ENCODE measurements around the gene PFDN4. TPM values are rescaled to one million over a fixed set of nuclear protein-coding genes. Genes with fewer than 3 reads are reported as not detected.

PFDN4 gene
- total RNA-seq, 1 donor from 2014 or later: 45.7 TPM

DNA sequence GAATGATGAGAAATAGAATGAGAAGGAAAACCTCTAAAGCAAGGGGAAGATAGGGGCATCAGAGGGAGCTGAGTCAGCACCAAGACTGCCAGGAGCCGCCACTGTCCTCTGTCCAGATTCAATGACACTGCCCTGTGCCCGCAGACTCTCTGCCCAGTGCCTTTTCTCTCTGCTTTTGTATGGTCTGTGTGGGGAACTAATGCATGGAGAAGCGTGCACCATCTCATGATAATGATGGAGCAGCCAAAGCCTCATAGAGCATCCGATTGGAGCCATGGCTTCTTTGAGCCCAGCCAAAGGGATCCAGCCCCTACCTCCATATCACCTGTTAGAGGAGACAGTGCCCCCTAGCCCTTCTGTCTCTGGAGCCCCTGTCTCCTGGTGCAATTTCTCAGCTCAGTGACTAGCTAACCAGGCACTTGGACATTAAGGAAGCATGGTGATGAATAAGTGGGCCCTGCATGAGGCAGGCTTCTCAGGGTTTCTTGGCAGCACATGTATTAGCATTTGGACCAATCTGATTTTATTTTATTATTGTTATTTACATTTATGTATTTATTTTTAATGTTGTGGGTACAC lies 6.5 kb upstream of the PFDN4 start:
- H3K9me3 ChIP-seq: no peaks in the 10 kb centered on the region
- H3K4me1 ChIP-seq: no peaks in the 10 kb centered on the region
- no peak overlapping the region for H3K4me3 ChIP-seq
- H3K36me3 ChIP-seq: no peaks in the 10 kb centered on the region
- TF ChIP-seq, protein P1, sequence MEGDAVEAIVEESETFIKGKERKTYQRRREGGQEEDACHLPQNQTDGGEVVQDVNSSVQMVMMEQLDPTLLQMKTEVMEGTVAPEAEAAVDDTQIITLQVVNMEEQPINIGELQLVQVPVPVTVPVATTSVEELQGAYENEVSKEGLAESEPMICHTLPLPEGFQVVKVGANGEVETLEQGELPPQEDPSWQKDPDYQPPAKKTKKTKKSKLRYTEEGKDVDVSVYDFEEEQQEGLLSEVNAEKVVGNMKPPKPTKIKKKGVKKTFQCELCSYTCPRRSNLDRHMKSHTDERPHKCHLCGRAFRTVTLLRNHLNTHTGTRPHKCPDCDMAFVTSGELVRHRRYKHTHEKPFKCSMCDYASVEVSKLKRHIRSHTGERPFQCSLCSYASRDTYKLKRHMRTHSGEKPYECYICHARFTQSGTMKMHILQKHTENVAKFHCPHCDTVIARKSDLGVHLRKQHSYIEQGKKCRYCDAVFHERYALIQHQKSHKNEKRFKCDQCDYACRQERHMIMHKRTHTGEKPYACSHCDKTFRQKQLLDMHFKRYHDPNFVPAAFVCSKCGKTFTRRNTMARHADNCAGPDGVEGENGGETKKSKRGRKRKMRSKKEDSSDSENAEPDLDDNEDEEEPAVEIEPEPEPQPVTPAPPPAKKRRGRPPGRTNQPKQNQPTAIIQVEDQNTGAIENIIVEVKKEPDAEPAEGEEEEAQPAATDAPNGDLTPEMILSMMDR (IDR thresholded peaks at IDR 0.05): no peak
- TF ChIP-seq POLR2AphosphoS5 (IDR thresholded peaks at IDR 0.05; ENCODE audit: insufficient read depth in 1 of 2, low read depth in 1 of 2) (no peak), POLR2A (IDR thresholded peaks at IDR 0.05) (no peak)
- DNase-seq (ENCODE audit: extremely low spot score in 2 of 2): peak in 1 of 2 donors; percentile 75
- intact Hi-C loops (cut with DNase I): no loop called here
- H3K27me3 ChIP-seq: no peaks in the 10 kb centered on the region
- no peak overlapping the region for H3K27ac ChIP-seq

DNA sequence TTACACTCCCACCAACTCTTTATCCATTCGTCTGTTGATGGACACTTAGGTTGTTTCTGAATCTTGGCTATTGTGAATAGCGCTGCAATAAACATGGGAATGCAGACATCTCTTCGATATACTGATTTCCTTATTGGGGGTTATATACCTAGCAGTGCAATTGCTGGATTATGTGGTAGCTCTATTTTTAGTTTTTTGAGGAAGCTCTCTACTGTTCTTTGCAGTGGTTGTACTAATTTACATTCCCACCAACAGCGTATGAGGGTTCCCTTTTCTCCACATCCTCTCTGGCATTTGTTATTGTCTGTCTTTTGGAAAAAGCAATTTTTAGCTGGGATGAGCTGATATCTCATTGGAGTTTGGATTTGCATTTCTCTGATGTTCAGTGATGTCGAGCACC lies 4.6 kb upstream of the PFDN4 start:
- intact Hi-C loops (cut with DNase I): no loop called here
- Histone ChIP-seq H3K9me3 (no peaks in the 10 kb centered on the region), H3K36me3 (no peaks in the 10 kb centered on the region), H3K4me1 (peaks cover 3% of the 10 kb centered on the region), H3K4me3 (no peak overlapping the region), H3K27ac (no peak overlapping the region), H3K27me3 (no peaks in the 10 kb centered on the region)
- DNase-seq (ENCODE audit: extremely low spot score in 2 of 2): no peak
- no peak for TF ChIP-seq POLR2A (IDR thresholded peaks at IDR 0.05)
- TF ChIP-seq, protein P1 (IDR thresholded peaks at IDR 0.05): no peak
- no peak for TF ChIP-seq POLR2AphosphoS5 (IDR thresholded peaks at IDR 0.05; ENCODE audit: insufficient read depth in 1 of 2, low read depth in 1 of 2)

DNA sequence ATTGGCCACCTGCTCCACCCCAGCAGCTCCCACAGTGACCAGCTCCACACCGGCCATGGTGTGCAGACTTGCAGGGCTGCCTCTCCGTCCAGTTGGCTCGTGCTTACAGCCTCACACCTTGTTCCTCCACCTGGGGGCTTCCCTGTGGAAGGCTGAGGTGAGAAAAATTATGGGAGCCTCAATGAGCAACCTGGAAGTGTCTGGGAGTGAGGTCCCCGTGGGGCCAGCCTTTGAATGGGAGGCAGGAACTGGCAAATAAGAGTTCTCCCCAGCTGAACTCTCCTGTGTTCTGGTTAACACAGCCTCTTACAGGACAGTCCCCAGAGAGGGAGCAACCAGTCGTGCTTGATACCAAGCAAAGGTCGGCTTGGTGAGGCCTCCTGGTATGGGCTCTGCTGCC lies 3.8 kb upstream of the PFDN4 start:
- intact Hi-C loops (cut with DNase I): no loop called here

DNA sequence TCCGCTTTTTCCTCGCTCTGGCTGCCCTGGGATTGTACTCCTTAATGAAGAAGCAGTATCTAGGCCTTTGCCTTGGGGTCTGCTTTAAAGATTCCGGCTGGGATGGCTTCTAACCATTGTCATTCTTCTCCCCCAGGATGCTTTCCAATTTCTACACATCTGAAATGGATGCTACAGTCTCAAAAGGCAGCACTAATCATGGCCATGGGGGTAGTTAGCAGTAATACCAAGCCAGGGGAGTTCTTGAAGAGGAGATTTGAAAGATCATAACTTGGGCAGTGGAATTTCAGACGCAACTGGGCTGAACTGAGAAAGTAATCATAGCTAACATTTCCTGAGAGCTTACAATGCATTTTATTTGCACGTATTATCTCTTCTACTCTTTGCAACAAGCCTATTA lies 3.4 kb upstream of the PFDN4 start:
- peaks cover 12% of the 10 kb centered on the region for H3K4me1 ChIP-seq
- DNase-seq (ENCODE audit: extremely low spot score in 2 of 2): no peak
- H3K27me3 ChIP-seq: no peaks in the 10 kb centered on the region
- no peaks in the 10 kb centered on the region for H3K36me3 ChIP-seq
- no peaks in the 10 kb centered on the region for H3K9me3 ChIP-seq
- H3K4me3 ChIP-seq: no peak overlapping the region
- no peak overlapping the region for H3K27ac ChIP-seq
- TF ChIP-seq, protein P1 (IDR thresholded peaks at IDR 0.05): no peak
- no peak for TF ChIP-seq POLR2AphosphoS5 (IDR thresholded peaks at IDR 0.05; ENCODE audit: insufficient read depth in 1 of 2, low read depth in 1 of 2)
- no peak for TF ChIP-seq POLR2A (IDR thresholded peaks at IDR 0.05)
- intact Hi-C loops (cut with DNase I): no loop called here

More for the DNA sequence above, 3.8 kb upstream of the PFDN4 start:
- Histone ChIP-seq H3K27ac (no peak overlapping the region), H3K27me3 (no peaks in the 10 kb centered on the region), H3K4me1 (peaks cover 8% of the 10 kb centered on the region), H3K9me3 (no peaks in the 10 kb centered on the region), H3K4me3 (no peak overlapping the region), H3K36me3 (no peaks in the 10 kb centered on the region)
- DNase-seq (ENCODE audit: extremely low spot score in 2 of 2): no peak
- TF ChIP-seq, protein P1 (IDR thresholded peaks at IDR 0.05): no peak
- TF ChIP-seq POLR2A (IDR thresholded peaks at IDR 0.05) (no peak), POLR2AphosphoS5 (IDR thresholded peaks at IDR 0.05; ENCODE audit: insufficient read depth in 1 of 2, low read depth in 1 of 2) (no peak)

DNA sequence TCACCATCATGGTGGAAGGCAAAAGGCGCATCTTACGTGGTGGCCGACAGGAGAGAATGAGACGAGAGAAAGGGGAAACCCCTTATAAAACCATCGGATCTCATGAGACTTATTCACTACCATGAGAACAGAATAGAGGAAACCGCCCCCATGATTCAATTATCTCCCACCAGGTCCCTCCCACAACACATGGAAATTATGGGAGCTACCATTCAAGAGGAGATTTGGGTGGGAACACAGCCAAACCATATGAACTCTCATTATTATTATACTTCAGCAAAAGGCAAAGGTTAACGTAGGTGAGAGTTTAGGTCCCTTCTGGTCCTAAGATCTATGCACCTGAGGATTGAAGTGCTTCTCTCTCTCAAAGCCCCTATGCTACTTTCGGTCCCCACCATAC lies 2.4 kb upstream of the PFDN4 start:
- peaks cover 21% of the 10 kb centered on the region for H3K4me1 ChIP-seq
- DNase-seq (ENCODE audit: extremely low spot score in 2 of 2): no peak
- no peaks in the 10 kb centered on the region for H3K9me3 ChIP-seq
- H3K27ac ChIP-seq: no peak overlapping the region
- TF ChIP-seq, protein P1 (IDR thresholded peaks at IDR 0.05): no peak
- TF ChIP-seq POLR2AphosphoS5 (IDR thresholded peaks at IDR 0.05; ENCODE audit: insufficient read depth in 1 of 2, low read depth in 1 of 2): no peak
- TF ChIP-seq POLR2A (IDR thresholded peaks at IDR 0.05): no peak
- intact Hi-C loops (cut with DNase I): no loop called here
- H3K36me3 ChIP-seq: no peaks in the 10 kb centered on the region
- no peak overlapping the region for H3K4me3 ChIP-seq
- H3K27me3 ChIP-seq: no peaks in the 10 kb centered on the region
